SHP77 (cell line): Measurements from ENCODE around the gene SLC29A4.
"Not testable (repeated sequence)": the region's sequence is repeated elsewhere in the genome, so short reads cannot be mapped to it uniquely, and the experiment has no call there.

ENCODE experiments used
- DNase-seq, 2 experiments: peaks; one replicate each; lab custom pipeline; 2025; lab: John Stamatoyannopoulos, UW

Gene SLC29A4

GRCh38 chr7:5296015-5296610, 13.4 kb downstream of the SLC29A4 start:
- DNase-seq, result no peak

GRCh38 chr7:5296611-5297226, 14.0 kb downstream of the SLC29A4 start:
- no peak for DNase-seq

GRCh38 chr7:5300366-5300765, 17.6 kb downstream of the SLC29A4 start:
- DNase-seq, result no peak

GRCh38 chr7:5302577-5302976, 19.8 kb downstream of the SLC29A4 start:
- no peak for DNase-seq

GRCh38 chr7:5303061-5303460, 20.3 kb downstream of the SLC29A4 start:
- DNase-seq, result no peak

GRCh38 chr7:5303591-5304505, 21.1 kb downstream of the SLC29A4 start:
- no peak for DNase-seq

GRCh38 chr7:5305050-5305449, 22.3 kb downstream of the SLC29A4 start:
- DNase-seq, result not testable (repeated sequence)

GRCh38 chr7:5307221-5308142, 24.7 kb downstream of the SLC29A4 start:
- not testable (repeated sequence) for DNase-seq

GRCh38 chr7:5309146-5309545, 26.4 kb downstream of the SLC29A4 start:
- no peak for DNase-seq

GRCh38 chr7:5310822-5311405, 28.2 kb downstream of the SLC29A4 start:
- DNase-seq, result no peak

GRCh38 chr7:5312276-5313070, 29.7 kb downstream of the SLC29A4 start:
- not testable (repeated sequence) for DNase-seq

- not testable (repeated sequence) for DNase-seq
Observed at GRCh38 chr7:5313076-5313885, 30.5 kb downstream of the SLC29A4 start.

GRCh38 chr7:5314864-5315263, 32.1 kb downstream of the SLC29A4 start:
- DNase-seq, result no peak

- no peak for DNase-seq
Observed at GRCh38 chr7:5315761-5316160, 33.0 kb downstream of the SLC29A4 start.

- DNase-seq, result not testable (repeated sequence)
Observed at GRCh38 chr7:5318613-5319012, 35.9 kb downstream of the SLC29A4 start.

GRCh38 chr7:5320391-5320790, 37.6 kb downstream of the SLC29A4 start:
- DNase-seq, result no peak

- no peak for DNase-seq
Observed at GRCh38 chr7:5320802-5321396, 38.2 kb downstream of the SLC29A4 start.

- no peak for DNase-seq
Observed at GRCh38 chr7:5322621-5323410, 40.1 kb downstream of the SLC29A4 start.
